Stimulated activated CD8-positive, alpha-beta memory T cell treated with anti-CD3 and anti-CD28 coated beads, Interleukin-12 subunit alpha, Interleukin-12 subunit beta, amount 100 ng/mL, for 24 hours (primary cell): Measurements from ENCODE around the gene FAM216B.
"Not testable (repeated sequence)": the region's sequence is repeated elsewhere in the genome, so short reads cannot be mapped to it uniquely, and the experiment has no call there.

ENCODE experiments used
- DNase-seq: peaks from one replicate; pipeline ENCODE4 v3.0.0-alpha.2; 2020; ENCODE audit errors: extremely low read depth

Gene FAM216B

DNA sequence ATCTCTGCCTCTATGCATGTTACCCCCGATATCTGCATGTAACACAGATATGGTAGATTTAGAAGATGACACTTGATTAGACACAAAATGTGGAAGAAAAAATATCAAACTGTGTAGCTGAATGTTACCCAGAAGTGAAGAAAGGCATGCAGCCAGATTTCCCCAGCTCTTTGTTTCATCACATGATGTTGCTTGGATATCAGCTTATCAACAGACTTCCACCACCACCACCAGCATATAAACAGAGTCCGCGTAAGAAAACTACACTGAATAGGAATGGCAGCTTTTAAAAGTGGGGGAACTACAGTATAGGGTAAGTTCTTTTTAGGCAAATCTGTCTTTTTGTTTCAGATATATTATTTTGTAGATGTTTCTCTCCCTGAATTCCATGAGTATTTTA lies at the start of gene FAM216B:
FAM216B (plus strand) TSS at position 233 of the 400 bp plus-strand sequence. CDS start 2,484 bp downstream, outside the sequence.
- no peak for DNase-seq

DNA sequence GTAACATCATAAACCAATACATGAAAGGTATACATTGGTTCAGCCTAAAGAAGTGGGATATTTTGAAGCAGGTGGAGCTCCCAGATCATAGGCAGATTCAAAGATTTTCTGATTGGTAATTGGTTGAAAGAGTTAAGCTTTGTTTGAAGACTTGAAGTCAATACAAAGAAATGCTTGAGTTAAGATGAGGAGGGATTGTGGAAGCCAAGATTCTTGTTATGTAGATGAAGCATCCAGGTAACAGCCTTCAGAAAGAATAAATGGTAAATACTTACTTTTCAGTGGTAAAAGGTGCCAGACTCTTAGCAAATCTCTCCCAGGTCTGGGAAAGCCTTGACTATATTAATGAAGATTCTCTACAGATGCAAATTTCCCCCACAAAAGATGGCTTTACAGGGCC lies 49.3 kb upstream of the FAM216B start:
- no peak for DNase-seq

- DNase-seq, result no peak
Measured at GRCh38 chr13:42733046-42733445, 48.3 kb upstream of the FAM216B start.

DNA sequence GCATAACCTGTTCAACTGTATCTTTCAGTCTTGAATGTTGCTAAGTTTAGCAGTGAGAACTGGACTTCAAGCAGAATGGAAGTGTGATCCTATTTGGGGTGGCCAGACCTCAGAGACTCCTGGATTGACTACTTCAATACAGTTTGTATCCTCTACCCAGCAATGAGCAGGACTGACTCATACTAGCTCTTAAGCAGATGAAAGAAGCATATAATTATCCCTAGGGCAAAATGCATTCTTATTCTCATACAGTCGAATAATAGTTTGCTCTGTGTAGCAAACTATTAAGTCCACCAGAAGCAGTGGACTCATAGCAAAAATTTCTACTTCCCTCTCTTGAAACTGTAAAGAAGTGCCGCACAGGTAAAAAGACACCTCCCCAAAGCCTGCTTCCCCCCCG lies 46.4 kb upstream of the FAM216B start:
- no peak for DNase-seq

DNA sequence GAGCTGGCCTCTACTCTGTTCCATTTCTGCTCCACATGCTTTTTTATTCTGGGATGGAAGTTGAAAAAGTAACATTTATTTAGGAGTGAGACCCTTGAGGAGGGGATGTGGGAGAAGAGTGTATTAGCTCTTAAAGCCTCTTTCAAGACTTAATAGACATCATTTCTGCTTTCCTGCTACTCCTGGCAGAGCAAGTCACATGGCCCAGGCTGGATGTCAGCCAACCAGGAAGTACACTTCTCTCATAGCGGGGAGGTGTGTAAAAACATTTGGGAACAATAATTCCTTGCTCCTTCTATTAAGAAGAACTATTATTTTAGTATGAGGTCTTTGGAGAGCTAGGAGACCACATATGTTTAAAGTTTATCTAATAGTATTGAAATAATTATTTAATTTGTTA lies 40.6 kb upstream of the FAM216B start:
- no peak for DNase-seq

GRCh38 chr13:42741914-42742313 lies 39.5 kb upstream of the FAM216B start:
- no peak for DNase-seq

GRCh38 chr13:42745655-42746054 lies 35.7 kb upstream of the FAM216B start:
- no peak for DNase-seq

GRCh38 chr13:42746866-42747265 lies 34.5 kb upstream of the FAM216B start:
- no peak for DNase-seq

- no peak for DNase-seq
Measured at GRCh38 chr13:42747399-42747873, 33.9 kb upstream of the FAM216B start.

DNA sequence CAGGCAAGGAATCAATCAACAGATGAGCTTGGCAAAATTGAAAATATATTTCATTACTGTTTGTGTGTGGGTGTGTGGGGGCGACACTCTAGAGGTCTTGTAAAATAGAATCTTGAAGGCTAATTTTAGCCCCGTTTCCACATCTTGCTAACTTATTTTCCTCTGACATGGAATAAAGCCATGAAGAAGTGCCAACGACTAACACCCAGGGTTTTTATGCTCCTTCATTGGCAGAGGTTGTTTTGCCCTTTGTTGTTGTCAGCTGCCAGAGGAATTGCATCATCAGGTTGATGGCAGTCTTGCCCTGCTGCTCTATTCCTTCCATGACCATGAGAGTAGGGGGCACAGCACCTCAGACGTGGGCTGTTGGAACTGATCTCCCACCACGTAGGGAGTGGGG lies 30.6 kb upstream of the FAM216B start:
- no peak for DNase-seq

GRCh38 chr13:42751693-42752092 lies 29.7 kb upstream of the FAM216B start:
- no peak for DNase-seq

DNA sequence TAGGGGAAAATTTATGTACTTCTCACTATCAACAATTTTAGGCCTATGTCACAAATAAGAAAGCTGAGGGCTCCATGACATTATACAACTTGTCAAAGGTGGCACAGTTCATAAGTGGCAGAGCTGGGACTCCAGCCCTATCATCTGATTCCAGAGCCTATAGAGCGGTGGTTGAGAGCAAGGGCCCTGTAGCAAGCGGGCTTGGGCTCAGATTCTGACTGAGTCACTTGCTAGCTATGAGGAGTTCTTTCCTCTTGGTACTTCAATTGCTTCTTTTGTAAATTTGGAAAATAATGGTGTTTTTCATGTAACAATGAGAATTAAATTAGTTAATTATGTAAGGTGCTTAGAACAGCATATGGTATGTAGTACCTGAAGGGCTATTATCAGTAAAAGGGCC lies 28.7 kb upstream of the FAM216B start:
- no peak for DNase-seq

DNA sequence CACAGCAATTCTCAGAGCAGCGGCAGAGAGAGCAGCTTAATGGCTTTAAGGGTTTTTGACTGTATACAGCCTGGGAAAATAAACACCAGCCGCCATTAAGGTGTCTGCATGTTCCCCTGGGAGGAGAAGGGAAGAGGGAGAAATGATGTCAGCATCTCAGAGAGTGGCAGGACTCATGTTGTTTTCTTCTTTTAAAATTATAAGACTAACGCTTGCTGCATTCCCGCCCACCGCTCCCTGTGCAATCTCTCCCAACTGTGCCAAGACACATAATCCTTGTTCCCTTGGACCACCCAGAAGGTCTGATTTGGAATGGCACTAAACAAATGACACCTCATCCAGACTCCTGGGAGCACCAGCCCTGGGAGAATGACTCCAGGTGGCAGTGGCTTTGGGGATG lies 27.7 kb upstream of the FAM216B start:
- no peak for DNase-seq

- DNase-seq, result no peak
Measured at GRCh38 chr13:42754801-42755510, 26.4 kb upstream of the FAM216B start.

- no peak for DNase-seq
Measured at GRCh38 chr13:42757678-42758420, 23.5 kb upstream of the FAM216B start.

DNA sequence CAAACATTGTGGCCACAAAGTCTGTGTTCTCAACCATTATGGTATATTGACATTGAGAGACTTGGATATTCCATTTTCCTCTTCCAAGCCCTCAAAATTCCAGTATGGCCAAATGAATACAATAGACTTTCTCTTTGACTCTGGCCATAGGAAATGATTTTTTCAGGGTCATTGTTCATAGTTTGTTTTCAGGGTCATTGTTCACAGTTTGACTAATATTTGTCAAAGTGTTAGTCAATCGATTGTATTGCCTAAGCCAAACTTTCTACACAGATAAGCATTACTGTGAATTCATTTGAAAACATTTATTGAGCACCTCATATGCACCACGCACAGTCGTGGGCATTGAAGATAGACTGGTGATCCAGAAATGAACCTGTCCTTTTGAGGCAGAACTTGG lies 22.9 kb upstream of the FAM216B start:
- DNase-seq, result no peak

GRCh38 chr13:42760951-42761350 lies 20.4 kb upstream of the FAM216B start:
- no peak for DNase-seq

DNA sequence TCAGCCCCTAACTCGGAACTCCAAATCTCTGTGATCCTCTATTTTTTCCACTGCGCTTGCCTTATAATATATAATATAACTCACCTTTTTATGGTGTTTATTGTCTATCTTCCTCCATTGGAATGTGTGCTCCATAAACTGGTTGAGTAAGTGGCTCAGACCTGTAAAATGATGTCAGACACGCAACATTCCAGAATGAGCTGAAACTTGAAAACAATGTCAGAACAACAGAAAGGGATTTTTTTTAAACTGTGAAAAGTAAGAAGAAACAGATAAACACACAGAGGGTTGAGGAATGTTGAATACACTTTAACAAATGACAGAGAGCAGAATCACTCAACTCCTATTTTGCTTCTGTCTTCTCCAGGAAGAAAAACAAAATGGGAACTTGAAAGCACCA lies 19.1 kb upstream of the FAM216B start:
- DNase-seq, result no peak

DNA sequence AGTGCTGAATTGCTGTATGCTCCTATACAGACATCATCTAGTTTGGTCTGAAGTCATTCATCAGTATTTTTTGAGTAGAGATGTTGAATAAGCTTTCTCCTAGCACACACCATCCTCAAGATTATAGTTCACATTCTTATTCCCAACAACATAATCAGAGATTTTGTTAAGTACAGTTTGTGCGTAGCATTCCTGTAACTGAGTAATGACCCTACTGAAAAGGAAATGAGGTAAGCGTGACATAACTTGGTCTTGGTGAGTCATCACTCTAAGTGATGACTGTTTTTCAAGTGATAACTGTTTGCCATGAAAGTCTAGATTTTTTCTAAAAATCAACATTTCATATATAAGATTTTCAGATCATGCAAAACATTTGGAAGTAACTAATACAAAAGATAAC lies 18.5 kb upstream of the FAM216B start:
- no peak for DNase-seq

- DNase-seq, result no peak
Measured at GRCh38 chr13:42766016-42766415, 15.4 kb upstream of the FAM216B start.

DNA sequence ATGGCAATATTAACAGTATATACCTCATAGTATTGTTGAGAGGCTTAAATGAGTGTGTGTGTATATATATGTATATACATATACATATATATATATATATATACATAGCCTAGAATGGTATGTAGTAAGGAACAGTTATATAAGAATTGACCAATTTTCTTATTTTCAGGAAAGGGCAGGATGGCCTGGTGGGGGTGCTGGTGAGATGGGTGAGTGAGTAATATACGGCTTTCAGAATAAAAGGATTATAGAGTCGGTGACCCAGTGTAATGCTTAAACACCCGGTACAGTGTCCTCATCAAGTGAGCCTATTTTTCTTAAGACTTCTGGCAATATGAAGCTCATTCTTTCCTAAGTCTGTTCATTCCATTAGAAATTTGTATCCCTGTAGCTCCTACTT lies 11.7 kb upstream of the FAM216B start:
- DNase-seq, result no peak

DNA sequence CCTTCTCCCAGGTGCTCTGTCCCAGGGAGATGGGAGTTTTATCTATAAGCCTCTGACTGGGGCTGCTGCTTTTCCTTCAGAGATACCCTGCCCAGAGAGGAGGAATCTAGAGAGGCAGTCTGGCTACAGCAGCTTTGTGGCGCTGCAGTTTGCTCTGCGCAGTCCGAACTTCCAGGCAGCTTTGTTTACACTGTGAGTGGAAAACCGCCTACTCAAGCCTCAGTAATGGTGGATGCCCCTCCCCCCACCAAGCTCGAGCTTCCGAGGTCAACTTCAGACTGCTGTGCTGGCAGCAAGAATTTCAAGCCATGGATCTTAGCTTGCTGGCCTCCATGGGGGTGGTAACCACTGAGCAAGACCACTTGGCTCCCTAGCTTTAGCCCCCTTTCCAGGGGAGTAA lies 4.8 kb upstream of the FAM216B start:
- DNase-seq, result not testable (repeated sequence)

GRCh38 chr13:42777467-42777866 lies 3.9 kb upstream of the FAM216B start:
- DNase-seq, result no peak
